Stimulated activated naive CD4-positive, alpha-beta T cell (primary cell): ENCODE measurements around the gene C1QA.
"Not testable (repeated sequence)": the region's sequence is repeated elsewhere in the genome, so short reads cannot be mapped to it uniquely, and the experiment has no call there.

ENCODE experiments used
- DNase-seq, 6 experiments: peaks; one replicate each; lab custom pipeline; 2025; lab: John Stamatoyannopoulos, UW

C1QA gene

DNA sequence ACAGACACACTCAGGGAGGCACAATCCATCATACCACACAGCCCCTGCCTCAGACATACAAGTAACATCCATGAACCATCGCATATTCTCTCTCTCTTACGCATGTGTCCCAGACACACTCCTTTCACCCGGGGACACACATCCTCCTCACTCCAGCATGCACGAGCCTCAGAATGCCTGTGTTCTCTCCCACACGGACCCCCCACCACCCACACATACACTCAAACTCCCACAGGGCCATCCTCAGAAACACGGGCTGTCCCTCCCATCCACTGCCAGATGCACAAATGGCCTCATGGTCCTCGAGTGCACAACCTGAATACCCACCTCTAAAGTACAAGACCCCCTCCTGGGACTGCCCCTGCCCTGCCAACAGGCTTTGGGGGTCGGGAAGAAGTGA is 4.8 kb downstream of the C1QA start:
- no peak for DNase-seq

DNA sequence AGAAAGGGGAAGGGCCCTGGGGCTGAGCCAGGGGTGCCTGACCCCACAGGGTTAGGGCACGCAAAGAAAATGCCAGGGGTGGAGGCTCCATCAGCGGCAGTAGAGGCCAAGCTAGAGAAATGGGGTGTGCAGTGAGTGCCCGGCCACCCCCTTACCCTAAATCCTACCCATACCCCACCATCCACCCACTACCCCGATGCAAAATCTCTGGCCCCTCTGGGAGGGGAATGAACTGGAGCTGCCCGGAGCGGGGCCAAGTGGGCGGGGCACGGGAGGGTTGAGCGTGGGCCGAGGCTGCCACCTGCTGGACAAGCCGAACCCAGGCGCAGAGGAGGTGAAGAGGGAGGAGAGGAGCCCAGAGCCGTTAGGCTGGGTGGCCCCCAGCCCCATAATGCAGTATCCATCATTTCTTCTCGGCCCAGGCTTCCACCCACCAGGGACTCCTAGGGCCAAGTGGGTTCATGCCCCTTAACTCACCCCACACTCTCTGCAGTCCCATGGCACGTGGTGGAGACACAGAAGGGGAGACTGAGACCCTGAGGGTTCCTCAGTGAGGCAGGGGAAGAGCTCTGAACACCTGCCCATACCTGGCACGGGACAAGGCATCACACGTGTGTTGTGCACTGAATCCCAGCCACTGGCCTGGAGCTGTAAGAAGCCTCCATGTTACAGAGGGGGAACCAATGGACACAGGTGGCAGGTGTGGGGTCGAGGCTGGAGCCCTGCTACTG is 5.6 kb downstream of the C1QA start:
- peak; percentile 8 to 63 (median 52) for DNase-seq

DNA sequence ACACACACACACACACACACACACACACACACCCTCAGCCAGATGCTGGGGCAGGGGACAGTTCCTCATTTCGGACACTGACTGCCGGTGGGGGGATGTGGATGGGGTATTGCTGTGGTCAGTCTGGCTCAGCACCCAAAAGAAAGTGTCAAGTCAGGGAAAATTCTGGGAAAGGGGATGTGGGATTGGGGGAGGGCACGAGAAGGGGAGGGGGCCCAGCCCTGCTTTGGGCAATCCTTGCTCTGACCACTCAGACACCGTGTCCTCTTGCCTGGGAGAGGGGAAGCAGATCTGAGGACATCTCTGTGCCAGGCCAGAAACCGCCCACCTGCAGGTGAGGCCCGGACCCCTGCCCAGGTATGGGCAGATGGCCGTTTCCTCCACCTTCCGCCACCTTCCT is 7.0 kb downstream of the C1QA start, which contains the start of gene C1QC:
C1QC (plus strand) TSS at position 253 of the 400 bp plus-strand sequence. CDS start 391 bp downstream, outside the sequence.
- no peak for DNase-seq

- DNase-seq = no peak
Observed at GRCh38 chr1:22643928-22644327, 7.5 kb downstream of the C1QA start.

GRCh38 chr1:22645931-22646330 is 9.5 kb downstream of the C1QA start:
- no peak for DNase-seq

DNA sequence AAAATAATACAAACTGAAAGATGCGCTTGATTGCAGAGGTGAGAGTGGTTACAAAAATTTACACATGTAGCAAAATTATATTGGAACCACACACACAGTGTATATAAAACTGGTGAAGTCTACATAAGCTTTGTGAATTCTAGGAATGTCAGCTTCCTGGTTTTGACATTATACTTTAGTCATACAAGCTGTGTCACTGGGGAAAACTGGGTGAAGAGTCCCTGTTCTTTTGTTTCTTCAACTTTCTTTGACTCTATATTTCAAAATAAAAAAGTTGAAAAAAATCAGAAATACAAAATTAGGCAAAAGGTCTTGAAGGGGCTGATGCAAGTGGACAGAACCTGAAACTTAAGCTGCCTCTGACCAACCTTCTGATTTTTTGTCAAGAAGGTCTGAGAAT is 10.0 kb downstream of the C1QA start:
- no peak for DNase-seq

GRCh38 chr1:22650089-22650693 is 13.8 kb downstream of the C1QA start:
- no peak for DNase-seq

DNA sequence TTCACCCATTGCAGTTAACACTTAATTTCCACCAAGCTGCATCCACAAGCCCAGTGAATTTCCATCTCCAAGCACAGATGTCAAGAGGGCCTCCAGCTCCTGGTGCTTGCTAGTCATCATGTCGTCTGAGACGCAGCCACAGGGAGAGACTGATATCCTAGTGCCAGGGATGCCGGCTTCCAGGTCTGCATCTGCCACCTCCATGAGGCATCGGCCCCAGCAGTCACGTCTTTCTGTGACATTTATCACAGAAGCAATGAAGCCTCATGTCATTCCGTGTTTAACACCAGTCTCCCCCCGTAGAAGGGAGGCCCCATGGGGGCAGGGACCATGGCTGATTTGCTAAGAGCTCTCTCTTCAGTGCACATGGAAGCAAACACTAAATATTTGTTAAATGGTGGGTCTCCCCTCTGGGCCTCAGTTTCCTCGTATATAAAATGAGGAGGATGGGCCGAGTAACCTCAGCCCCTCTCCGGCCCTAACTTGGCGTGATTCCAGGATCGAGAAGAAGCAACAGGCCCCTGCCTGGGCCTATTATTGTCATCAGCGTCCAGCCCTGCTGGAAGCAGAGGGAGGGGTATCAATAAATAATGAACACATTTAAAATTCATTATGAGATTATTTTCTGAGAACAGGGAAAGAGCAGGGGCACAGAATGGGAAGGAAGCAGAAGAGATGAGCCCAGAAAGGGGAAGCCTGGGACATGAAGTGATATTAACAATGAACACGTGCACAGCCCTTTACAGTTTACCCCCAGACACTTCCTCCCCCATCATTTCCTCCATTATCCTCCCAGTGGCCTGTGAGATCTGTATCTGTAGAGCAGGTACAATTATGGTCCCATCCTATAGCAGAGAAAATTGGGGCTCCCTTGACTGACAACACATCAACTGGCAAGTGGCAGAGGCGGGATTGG is 15.8 kb downstream of the C1QA start:
- no peak for DNase-seq

GRCh38 chr1:22652881-22653316 is 16.5 kb downstream of the C1QA start, which contains the start of gene C1QB:
TSS of gene C1QB (plus strand) at chr1:22653236. CDS start at chr1:22659463, 6,227 bp downstream.
- DNase-seq = no peak

GRCh38 chr1:22654692-22655091 is 18.3 kb downstream of the C1QA start:
- DNase-seq = no peak

DNA sequence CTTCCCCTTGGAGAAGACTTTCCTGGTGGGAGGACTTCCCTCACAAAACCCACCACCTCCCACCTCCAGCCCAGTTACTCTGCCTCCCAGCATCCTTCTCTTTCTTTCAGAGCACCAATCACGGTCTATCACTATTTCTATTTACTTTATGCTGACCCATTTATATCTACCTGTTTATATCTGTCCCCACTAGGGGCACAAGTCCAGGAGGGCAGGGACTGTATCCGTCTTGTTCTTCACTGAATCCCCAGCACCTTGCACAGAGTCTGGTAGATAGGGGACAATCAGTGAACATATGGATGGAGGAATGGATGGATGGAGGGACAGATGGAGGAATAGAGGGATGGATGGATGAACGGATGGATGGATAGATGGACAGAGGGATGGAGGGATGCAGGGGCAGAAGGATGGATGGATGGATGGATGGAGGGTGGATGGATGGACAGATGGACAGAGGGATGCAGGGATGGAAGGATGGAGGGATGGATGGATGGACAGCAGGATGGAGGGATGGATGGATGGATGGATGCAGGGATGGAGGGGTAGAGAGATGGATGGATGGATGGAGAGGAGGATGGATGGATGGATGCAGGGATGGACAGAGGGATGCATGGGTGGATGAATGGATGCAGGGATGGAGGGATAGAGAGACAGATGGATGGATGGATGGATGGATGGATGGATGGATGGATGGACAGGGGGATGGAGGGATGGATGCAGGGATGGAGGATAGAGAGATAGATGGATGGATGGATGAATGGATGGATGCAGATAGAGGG is 22.1 kb downstream of the C1QA start:
- DNase-seq = no peak

- DNase-seq = no peak
Observed at GRCh38 chr1:22660716-22661241, 24.4 kb downstream of the C1QA start.

GRCh38 chr1:22661880-22662279 is 25.5 kb downstream of the C1QA start:
- DNase-seq = no peak

- no peak for DNase-seq
Observed at GRCh38 chr1:22662318-22662717, 25.9 kb downstream of the C1QA start.

DNA sequence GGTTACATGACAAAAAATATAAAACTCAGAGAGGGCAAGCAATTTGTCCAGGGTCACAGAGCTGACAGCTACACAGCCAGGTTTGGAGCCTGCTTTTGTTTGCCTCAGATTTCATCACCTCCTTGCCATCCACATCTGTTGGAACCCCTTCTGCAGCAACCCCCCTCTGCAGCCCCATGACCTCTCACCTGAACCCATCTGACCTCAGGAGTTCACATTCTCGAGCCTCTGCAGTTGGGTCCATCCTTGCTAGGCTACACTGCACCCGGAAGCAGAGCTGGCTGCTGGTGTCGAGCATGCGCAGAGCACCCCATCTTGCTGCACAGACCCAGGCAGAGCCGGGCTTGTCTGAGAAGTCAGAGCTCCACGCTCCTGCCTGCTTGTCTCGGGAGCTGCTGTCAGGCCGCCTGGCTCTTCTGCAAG is 26.6 kb downstream of the C1QA start:
- no peak for DNase-seq

- DNase-seq = no peak
Observed at GRCh38 chr1:22665752-22666151, 29.3 kb downstream of the C1QA start.

DNA sequence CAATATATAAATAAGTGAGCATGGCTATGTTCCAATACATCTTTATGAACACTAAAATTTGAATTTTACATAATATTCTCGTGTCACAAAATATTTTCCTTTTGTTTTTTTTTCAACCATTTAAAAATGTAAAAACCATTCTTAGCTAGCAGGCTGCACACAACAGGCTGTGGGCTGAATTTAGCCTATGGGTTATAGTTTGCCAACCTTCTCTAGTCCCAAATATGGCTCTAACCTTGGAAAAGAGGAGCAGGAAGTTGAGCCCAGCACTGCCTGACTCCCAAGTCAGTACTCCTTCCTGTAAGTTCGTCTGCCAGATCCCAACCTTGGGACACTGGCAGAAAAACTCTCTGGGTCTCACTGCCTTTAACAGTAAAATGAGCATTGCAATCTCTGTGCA is 30.0 kb downstream of the C1QA start:
- no peak for DNase-seq

- DNase-seq = not testable (repeated sequence)
Observed at GRCh38 chr1:22668840-22669239, 32.4 kb downstream of the C1QA start.

DNA sequence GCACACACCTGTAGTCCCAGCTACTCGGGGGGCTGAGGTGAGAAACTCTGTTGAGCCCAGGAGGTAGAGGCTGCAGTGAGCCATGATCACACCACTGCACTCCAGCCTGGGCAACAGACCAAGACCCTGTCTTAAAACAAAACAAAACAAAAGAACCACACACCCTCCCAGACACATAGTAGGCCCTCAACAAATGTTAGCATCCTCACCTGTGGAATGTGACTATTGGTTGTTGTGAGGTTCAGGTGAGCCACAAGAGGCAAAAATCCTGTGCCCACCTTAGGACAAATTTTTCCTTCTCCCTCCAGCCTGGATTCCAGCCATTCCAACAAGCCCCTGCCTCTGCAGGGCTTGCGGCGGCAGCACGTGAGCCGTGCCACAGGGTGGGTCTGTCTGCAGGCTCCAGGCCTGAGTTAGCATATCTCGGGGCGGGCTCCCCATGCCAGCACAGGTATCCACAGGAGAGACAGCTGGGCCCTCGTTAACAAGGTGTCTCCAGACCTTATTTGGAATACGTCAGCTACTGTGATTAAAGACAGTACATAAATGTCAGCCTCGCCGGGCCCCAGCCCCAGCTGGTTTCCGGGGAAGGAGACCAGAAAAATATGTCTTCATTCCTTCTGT is 34.0 kb downstream of the C1QA start:
- no peak for DNase-seq

DNA sequence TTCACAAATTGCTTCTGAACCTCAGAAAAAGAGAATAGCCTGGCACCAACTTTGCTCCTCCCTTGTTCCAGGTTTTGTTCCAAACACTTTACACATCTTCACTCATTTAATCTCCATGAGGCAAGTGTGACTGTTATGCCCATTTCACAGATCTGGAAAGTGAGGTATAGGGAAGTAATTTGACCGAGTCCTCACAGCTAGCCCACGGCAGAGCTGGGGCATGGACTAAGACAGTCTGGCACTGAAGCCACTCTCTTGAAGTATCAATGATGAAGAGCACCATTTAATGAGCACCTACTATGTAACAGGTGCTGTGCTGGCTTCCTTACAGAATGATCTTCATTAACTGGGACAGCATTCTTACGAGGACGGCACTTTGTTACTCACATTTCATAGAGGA is 35.6 kb downstream of the C1QA start:
- DNase-seq = no peak
